ENCODE data around the gene NTSR1.

NTSR1 gene

DNA sequence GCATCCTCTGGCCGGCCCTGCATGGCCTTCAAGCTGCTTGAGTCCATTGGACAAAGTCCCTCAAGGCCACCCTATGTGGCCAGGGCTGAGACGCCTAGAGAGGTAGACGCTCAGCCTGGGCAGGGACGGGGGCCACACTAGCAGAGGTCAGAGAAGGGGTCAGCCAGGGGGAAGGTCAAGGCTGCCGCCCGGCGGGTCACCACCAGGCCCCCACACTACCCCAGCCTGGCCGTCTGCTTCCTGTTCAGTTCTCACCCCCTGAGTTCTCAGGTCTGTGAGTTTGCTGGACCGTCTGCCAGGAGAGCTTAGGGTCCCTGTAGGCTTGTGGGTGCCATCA is 37.3 kb downstream of the NTSR1 start:
- Histone ChIP-seq H2AFZ (ENCODE audit: low read depth, low read length) (no peak overlapping the region), H3K4me1 (ENCODE audit: low read length) (peaks cover 4% of the 10 kb centered on the region), H3K36me3 (replicated peaks; ENCODE audit: low read depth, low read length) (no peaks in the 10 kb centered on the region), H3K4me2 (ENCODE audit: low read length) (no peak overlapping the region), H3K4me3 (ENCODE audit: low read length) (no peak overlapping the region), H3K27me3 (ENCODE audit: low read depth, low read length) (peaks cover 34% of the 10 kb centered on the region), H4K20me1 (ENCODE audit: insufficient read depth, low read length) (peaks cover 10% of the 10 kb centered on the region; the same call in 1 of the 2 replicates), H3K9me3 (ENCODE audit: insufficient read depth, low read length) (no peaks in the 10 kb centered on the region), H3K9ac (ENCODE audit: low read length) (no peak overlapping the region), H3K27ac (ENCODE audit: low read length) (no peak overlapping the region), H3K79me2 (ENCODE audit: low read length) (no peaks in the 10 kb centered on the region)
- TF ChIP-seq, protein P1, sequence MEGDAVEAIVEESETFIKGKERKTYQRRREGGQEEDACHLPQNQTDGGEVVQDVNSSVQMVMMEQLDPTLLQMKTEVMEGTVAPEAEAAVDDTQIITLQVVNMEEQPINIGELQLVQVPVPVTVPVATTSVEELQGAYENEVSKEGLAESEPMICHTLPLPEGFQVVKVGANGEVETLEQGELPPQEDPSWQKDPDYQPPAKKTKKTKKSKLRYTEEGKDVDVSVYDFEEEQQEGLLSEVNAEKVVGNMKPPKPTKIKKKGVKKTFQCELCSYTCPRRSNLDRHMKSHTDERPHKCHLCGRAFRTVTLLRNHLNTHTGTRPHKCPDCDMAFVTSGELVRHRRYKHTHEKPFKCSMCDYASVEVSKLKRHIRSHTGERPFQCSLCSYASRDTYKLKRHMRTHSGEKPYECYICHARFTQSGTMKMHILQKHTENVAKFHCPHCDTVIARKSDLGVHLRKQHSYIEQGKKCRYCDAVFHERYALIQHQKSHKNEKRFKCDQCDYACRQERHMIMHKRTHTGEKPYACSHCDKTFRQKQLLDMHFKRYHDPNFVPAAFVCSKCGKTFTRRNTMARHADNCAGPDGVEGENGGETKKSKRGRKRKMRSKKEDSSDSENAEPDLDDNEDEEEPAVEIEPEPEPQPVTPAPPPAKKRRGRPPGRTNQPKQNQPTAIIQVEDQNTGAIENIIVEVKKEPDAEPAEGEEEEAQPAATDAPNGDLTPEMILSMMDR (IDR thresholded peaks at IDR 0.05; ENCODE audit: low read depth, low read length), result no peak
- no peak for TF ChIP-seq EZH2phosphoT487 (IDR thresholded peaks at IDR 0.05; ENCODE audit: low read depth)

- Histone ChIP-seq H3K9ac (ENCODE audit: low read length) (no peak overlapping the region), H2AFZ (ENCODE audit: low read depth, low read length) (no peak overlapping the region), H3K36me3 (replicated peaks; ENCODE audit: low read depth, low read length) (no peaks in the 10 kb centered on the region), H3K27ac (ENCODE audit: low read length) (no peak overlapping the region), H3K4me2 (ENCODE audit: low read length) (no peak overlapping the region), H3K27me3 (ENCODE audit: low read depth, low read length) (peaks cover 17% of the 10 kb centered on the region), H3K4me3 (ENCODE audit: low read length) (no peak overlapping the region), H3K9me3 (ENCODE audit: insufficient read depth, low read length) (no peaks in the 10 kb centered on the region), H3K79me2 (ENCODE audit: low read length) (no peaks in the 10 kb centered on the region), H3K4me1 (ENCODE audit: low read length) (no peaks in the 10 kb centered on the region), H4K20me1 (ENCODE audit: insufficient read depth, low read length) (no peaks in the 10 kb centered on the region)
- TF ChIP-seq, protein P1 (IDR thresholded peaks at IDR 0.05; ENCODE audit: low read depth, low read length), result no peak
- no peak for TF ChIP-seq EZH2phosphoT487 (IDR thresholded peaks at IDR 0.05; ENCODE audit: low read depth)
These were observed 39.7 kb downstream of the NTSR1 start for GRCh38 chr20:62748311-62748710.

DNA sequence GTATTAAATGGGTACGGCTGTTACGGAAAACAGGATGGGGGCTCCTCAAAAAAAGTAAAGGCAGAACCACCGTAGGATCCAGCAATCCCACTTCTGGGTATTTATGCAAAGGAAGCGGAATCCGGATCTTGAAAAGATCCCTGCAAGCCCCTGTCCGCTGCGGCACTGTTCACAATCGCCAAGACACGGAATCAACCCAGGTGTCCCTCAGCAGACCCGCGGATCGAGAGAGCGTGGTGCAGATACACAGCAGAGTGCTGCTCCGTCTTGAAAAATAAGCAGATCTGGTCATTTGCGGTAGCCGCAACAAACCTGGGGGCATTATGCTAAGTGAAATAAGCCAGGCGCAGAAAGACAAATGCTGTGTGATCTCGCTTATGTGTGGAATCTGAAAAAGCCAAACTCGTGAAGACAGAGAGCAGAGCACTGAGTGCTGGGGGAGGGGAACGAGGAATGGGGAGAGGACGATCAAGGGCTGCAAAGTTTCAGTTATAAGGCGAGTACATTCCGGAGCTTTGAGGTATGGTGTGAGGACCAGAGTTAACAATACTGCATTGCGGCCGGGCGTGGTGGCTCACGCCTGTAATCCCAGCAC is 41.3 kb downstream of the NTSR1 start:
- Histone ChIP-seq H3K27ac (ENCODE audit: low read length) (no peak overlapping the region), H2AFZ (ENCODE audit: low read depth, low read length) (no peak overlapping the region), H3K9me3 (ENCODE audit: insufficient read depth, low read length) (no peaks in the 10 kb centered on the region), H3K79me2 (ENCODE audit: low read length) (no peaks in the 10 kb centered on the region), H3K4me3 (ENCODE audit: low read length) (no peak overlapping the region), H4K20me1 (ENCODE audit: insufficient read depth, low read length) (no peaks in the 10 kb centered on the region), H3K27me3 (ENCODE audit: low read depth, low read length) (peaks cover 14% of the 10 kb centered on the region), H3K4me2 (ENCODE audit: low read length) (no peak overlapping the region), H3K36me3 (replicated peaks; ENCODE audit: low read depth, low read length) (no peaks in the 10 kb centered on the region), H3K9ac (ENCODE audit: low read length) (no peak overlapping the region), H3K4me1 (ENCODE audit: low read length) (no peaks in the 10 kb centered on the region)
- TF ChIP-seq EZH2phosphoT487 (IDR thresholded peaks at IDR 0.05; ENCODE audit: low read depth), result no peak
- TF ChIP-seq, protein P1 (IDR thresholded peaks at IDR 0.05; ENCODE audit: low read depth, low read length), result no peak

DNA sequence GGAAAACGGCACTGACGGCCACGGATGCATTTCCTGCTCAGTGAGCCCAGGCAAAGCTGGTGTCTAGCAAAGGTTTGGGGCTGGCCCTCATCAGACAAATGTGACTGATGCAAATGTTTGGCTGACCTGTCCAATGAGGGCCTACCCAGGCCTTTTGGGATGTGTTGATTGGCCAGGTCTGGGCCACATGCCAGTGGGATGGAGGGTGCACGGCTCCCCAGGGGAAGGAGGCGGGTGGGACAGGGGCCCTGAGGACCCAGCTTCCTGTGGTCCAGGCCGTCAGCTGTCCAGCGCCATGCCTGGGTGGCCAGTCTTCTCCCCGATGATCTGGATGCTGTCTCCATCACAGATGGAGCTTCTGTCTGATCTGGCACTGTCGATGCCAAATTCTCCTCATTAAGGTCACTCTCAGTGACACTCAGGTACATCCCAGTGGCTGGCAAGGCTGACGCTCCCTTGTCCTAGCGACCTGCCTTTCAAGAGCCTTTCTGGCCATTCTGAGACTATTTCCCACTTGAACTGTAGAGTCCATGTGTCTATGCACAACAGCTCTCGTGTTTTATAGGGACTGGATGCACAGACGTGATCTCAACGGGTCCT is 43.0 kb downstream of the NTSR1 start:
- Histone ChIP-seq H3K27ac (ENCODE audit: low read length) (no peak overlapping the region), H3K4me3 (ENCODE audit: low read length) (no peak overlapping the region), H3K4me1 (ENCODE audit: low read length) (no peaks in the 10 kb centered on the region), H4K20me1 (ENCODE audit: insufficient read depth, low read length) (no peaks in the 10 kb centered on the region), H3K4me2 (ENCODE audit: low read length) (no peak overlapping the region), H3K9ac (ENCODE audit: low read length) (no peak overlapping the region), H2AFZ (ENCODE audit: low read depth, low read length) (no peak overlapping the region), H3K79me2 (ENCODE audit: low read length) (no peaks in the 10 kb centered on the region), H3K9me3 (ENCODE audit: insufficient read depth, low read length) (no peaks in the 10 kb centered on the region), H3K27me3 (ENCODE audit: low read depth, low read length) (peaks cover 7% of the 10 kb centered on the region), H3K36me3 (replicated peaks; ENCODE audit: low read depth, low read length) (no peaks in the 10 kb centered on the region)
- no peak for TF ChIP-seq EZH2phosphoT487 (IDR thresholded peaks at IDR 0.05; ENCODE audit: low read depth)
- TF ChIP-seq, protein P1 (IDR thresholded peaks at IDR 0.05; ENCODE audit: low read depth, low read length), result no peak

Measured in OCI-LY3 (cell line).